Endothelial cell of umbilical vein (primary cell): Measurements from ENCODE around the gene DNAI2. TPM values are rescaled to one million over a fixed set of nuclear protein-coding genes. Genes with fewer than 3 reads are reported as not detected.

ENCODE experiments used
- BruUV-seq: library from RNA; stranded (reverse); fragments of 400-500 nt; replicated peaks from 2 replicates; lab custom pipeline; 2021; lab: Mats Ljungman, UMichigan
- CTCF ChIA-PET: fragments of 300-600, 350-600 bp; sonication (Branson Sonifier 250); formaldehyde crosslinking; loops from one replicate; lab custom pipeline; 2021; ENCODE audit warnings: antibody characterized with exemption, inconsistent platforms; lab: Charles Lee
- POLR2A ChIA-PET: fragments of 300-600, 350-600 bp; sonication (Branson Sonifier 250); formaldehyde crosslinking; loops from one replicate; lab custom pipeline; 2021; ENCODE audit warnings: antibody characterized with exemption, inconsistent platforms; lab: Charles Lee
- DNase-seq: peaks from one replicate; pipeline ENCODE4 v3.0.0-alpha.2; 2011; ENCODE audit warnings: low read depth, low spot score
- FAIRE-seq: peaks from 2 replicates; lab custom pipeline; 2011; peaks lifted over from hg19 to GRCh38; lab: Jason Lieb, UNC
- H2AFZ ChIP-seq: 2 replicates; pipeline ENCODE4 v1.6.0; 2012; ENCODE audit warnings: low read depth, low read length, control low read depth, inconsistent platforms
- H3K27ac ChIP-seq: 2 replicates; pipeline ENCODE4 v1.5.1; 2011; ENCODE audit warnings: low read depth, mild to moderate bottlenecking, control low read depth, low read length, moderate library complexity; ENCODE audit not compliant: insufficient read depth
- H3K27me3 ChIP-seq, 2 experiments: 2 replicates each; pipeline versions ENCODE4 v1.6.0 to v1.6.1; 2011; ENCODE audit warnings: low read length in 2 of 2, mixed read lengths in 1 of 2; ENCODE audit not compliant: control insufficient read depth in 2 of 2, insufficient read depth in 2 of 2
- H3K36me3 ChIP-seq, 2 experiments: 2 replicates in 1 of 2; 3 replicates in 1 of 2; pipeline ENCODE4 v1.5.1; 2011; ENCODE audit warnings: low read length in 2 of 2, mild to moderate bottlenecking in 1 of 2, moderate library complexity in 1 of 2; ENCODE audit not compliant: control insufficient read depth in 2 of 2, insufficient read depth in 2 of 2; ENCODE audit errors: extremely low read depth in 1 of 2
- H3K4me1 ChIP-seq: 3 replicates; pipeline ENCODE4 v1.5.1; 2011; ENCODE audit warnings: mild to moderate bottlenecking, low read length; ENCODE audit not compliant: control insufficient read depth, insufficient read depth; ENCODE audit errors: extremely low read depth
- H3K4me2 ChIP-seq: 2 replicates; pipeline ENCODE4 v1.6.1; 2011; ENCODE audit warnings: low read length, control low read depth, mixed read lengths; ENCODE audit not compliant: insufficient read depth
- H3K4me3 ChIP-seq, 3 experiments: fragments of 200-600 bp in 1 of 3; sonication (generic), shearing (Covaris generic) in 1 of 3; replicated peaks in 1 of 3; 2 replicates each; pipeline ENCODE4 v1.5.1; 2011 to 2016; ENCODE audit warnings: control low read depth in 3 of 3, low read length in 3 of 3, mild to moderate bottlenecking in 2 of 3, inconsistent platforms in 1 of 3, low read depth in 1 of 3, moderate library complexity in 1 of 3; ENCODE audit not compliant: insufficient read depth in 1 of 3
- H3K79me2 ChIP-seq: 2 replicates; pipeline ENCODE4 v1.6.0; 2012; ENCODE audit warnings: low read length, inconsistent platforms; ENCODE audit not compliant: control insufficient read depth, insufficient read depth
- H3K9ac ChIP-seq: replicated peaks from 2 replicates; pipeline ENCODE3; 2011; ENCODE audit warnings: low read length, control low read depth; ENCODE audit not compliant: insufficient read depth; ENCODE audit errors: extremely low read depth
- H3K9me1 ChIP-seq: replicated peaks from 3 replicates; pipeline ENCODE4 v1.6.0; 2011; ENCODE audit warnings: mild to moderate bottlenecking, low read length; ENCODE audit not compliant: control insufficient read depth, insufficient read depth; ENCODE audit errors: extremely low read depth
- H3K9me3 ChIP-seq: replicated peaks from 2 replicates; pipeline ENCODE4 v1.5.1; 2012; ENCODE audit warnings: low read length, inconsistent platforms; ENCODE audit not compliant: control insufficient read depth, insufficient read depth
- H4K20me1 ChIP-seq: replicated peaks from 2 replicates; pipeline ENCODE3; 2011; ENCODE audit warnings: mild to moderate bottlenecking, low read length; ENCODE audit not compliant: control insufficient read depth, insufficient read depth; ENCODE audit errors: extremely low read depth
- CTCF ChIP-seq, 2 donors: IDR thresholded peaks; 1 replicate in 1 of 2; 2 replicates in 1 of 2; pipeline ENCODE4 v1.5.1; 2011; ENCODE audit warnings: low read length in 2 of 2, mild to moderate bottlenecking in 2 of 2, moderate library complexity in 2 of 2, control low read depth in 1 of 2, inconsistent platforms in 1 of 2, low read depth in 1 of 2; ENCODE audit not compliant: insufficient read depth in 1 of 2; ENCODE audit errors: extremely low read depth in 1 of 2
- EZH2 ChIP-seq: IDR thresholded peaks from 2 replicates; pipeline ENCODE4 v1.6.1; 2012; ENCODE audit warnings: borderline replicate concordance, low read depth, mild to moderate bottlenecking, moderate library complexity, low read length, inconsistent platforms; ENCODE audit not compliant: severe bottlenecking
- FOS ChIP-seq: IDR thresholded peaks from 2 replicates; pipeline ENCODE4 v1.6.1; 2011; ENCODE audit warnings: mild to moderate bottlenecking, low read length, moderate library complexity, borderline replicate concordance; ENCODE audit not compliant: insufficient read depth
- GATA2 ChIP-seq: IDR thresholded peaks from 2 replicates; pipeline ENCODE4 v1.7.0; 2011; ENCODE audit warnings: low read depth, mild to moderate bottlenecking, moderate library complexity, mixed read lengths, low read length; ENCODE audit not compliant: insufficient read length, insufficient read depth
- JUN ChIP-seq: IDR thresholded peaks from 2 replicates; pipeline ENCODE4 v1.6.1; 2011; ENCODE audit warnings: borderline replicate concordance, low read depth; ENCODE audit not compliant: insufficient read length, insufficient read depth
- MAX ChIP-seq: IDR thresholded peaks from 2 replicates; pipeline ENCODE4 v1.6.1; 2011; ENCODE audit not compliant: insufficient read depth, insufficient read length
- MYC ChIP-seq: IDR thresholded peaks from one replicate; pipeline ENCODE4 v1.6.1; 2011; ENCODE audit warnings: mild to moderate bottlenecking, low read depth, low read length
- POLR2A ChIP-seq: IDR thresholded peaks from 2 replicates; pipeline ENCODE4 v1.6.1; 2012; ENCODE audit warnings: low read depth, mild to moderate bottlenecking, control low read depth, low read length
- POLR2AphosphoS5 ChIP-seq: IDR thresholded peaks from 2 replicates; pipeline ENCODE4 v1.6.1; 2012; ENCODE audit warnings: low read depth, mild to moderate bottlenecking, control low read depth, low read length, moderate library complexity; ENCODE audit not compliant: insufficient read depth
- dilution Hi-C: fragments of 300-500 bp; cut with MboI; formaldehyde crosslinking; loops from one replicate; pipeline ENCODE4 v1.15.0; 2019; ENCODE audit warnings: low sequenced_read_pairs; ENCODE audit not compliant: extremely low pct_ligation_motif_present
- intact Hi-C: fragments of 100-400 bp; cut with micrococcal nuclease; formaldehyde crosslinking; loops from one replicate; pipeline ENCODE4 v1.10.0; 2022
- polyA plus RNA-seq, 4 experiments: library from polyadenylated mRNA; depleted of rRNA in 3 of 4; stranded (reverse) in 3 of 4; unstranded in 1 of 4; fragments of >200 nt; gene quantifications; 2 replicates each; pipeline versions ENCODE4 v1.2.1 to v1.2.3, GENCODE V29; 2011 to 2012; ENCODE audit warnings: missing spikeins in 1 of 4
- total RNA-seq: library from RNA; stranded (reverse); gene quantifications from 2 replicates; pipeline ENCODE4 v1.2.3, GENCODE V29; 2021

Gene DNAI2
- total and polyA plus RNA-seq, 2 donors (not counting 3 experiments of a cell fraction or from before 2014, with no cell fraction given), result not detected

GRCh38 chr17:74298778-74299177 is 24.7 kb downstream of the DNAI2 start:
- no peaks in the 10 kb centered on the region for H3K79me2 ChIP-seq
- DNase-seq (no peak), FAIRE-seq (no peak)
- H3K4me1 ChIP-seq, result no peaks in the 10 kb centered on the region
- ChIA-PET POLR2A (no interaction called here), CTCF (interaction anchor here (0.6 to 2.0 kb wide), 3 partner anchors 16 to 96 kb away, joined by 3 to 6 read pairs (median 4); no protein-coding TSS in a partner anchor)
- intact Hi-C loops, result loop anchor here (5.0 kb wide), 1 partner anchor 86 kb away; the partner anchor contains the start of gene TTYH2
- dilution Hi-C loops, result no loop called here
- H3K4me2 ChIP-seq, result no peak overlapping the region
- no peaks in the 10 kb centered on the region for H3K9me1 ChIP-seq
- no peak overlapping the region for H3K4me3 ChIP-seq
- no peak overlapping the region for H2AFZ ChIP-seq
- no peaks in the 10 kb centered on the region for H4K20me1 ChIP-seq
- BruUV-seq, result no TSS peak
- no peaks in the 10 kb centered on the region for H3K9me3 ChIP-seq
- peaks cover 0 to 2% of the 10 kb centered on the region in 2 experiments for H3K27me3 ChIP-seq
- H3K27ac ChIP-seq, result no peak overlapping the region
- no peak for TF ChIP-seq JUN
- H3K36me3 ChIP-seq, result no peaks in the 10 kb centered on the region
- H3K9ac ChIP-seq, result no peak overlapping the region

GRCh38 chr17:74299226-74300009 is 25.4 kb downstream of the DNAI2 start:
- no peak overlapping the region for H3K4me2 ChIP-seq
- H2AFZ ChIP-seq, result no peak overlapping the region
- FAIRE-seq, result no peak
- no peak overlapping the region for H3K27ac ChIP-seq
- dilution Hi-C loops (no loop called here), intact Hi-C loops (loop anchor here (5.0 kb wide), 1 partner anchor 87 kb away; the partner anchor contains the start of gene TTYH2)
- H3K4me1 ChIP-seq, result no peaks in the 10 kb centered on the region
- no peak for DNase-seq
- H3K9me3 ChIP-seq, result no peaks in the 10 kb centered on the region
- no peaks in the 10 kb centered on the region for H4K20me1 ChIP-seq
- TF ChIP-seq MAX (no peak), POLR2A (no peak), POLR2AphosphoS5 (no peak), EZH2 (no peak), FOS (no peak), JUN (no peak), GATA2 (no peak), MYC (no peak), CTCF (IDR thresholded peaks at IDR 0.05; ENCODE audit: extremely low read depth in 1 of 2, insufficient read depth in 1 of 2, low read depth in 1 of 2, low read length in 2 of 2) (no peak)
- BruUV-seq, result no TSS peak
- peaks cover 0 to 2% of the 10 kb centered on the region in 2 experiments for H3K27me3 ChIP-seq
- H3K9me1 ChIP-seq, result no peaks in the 10 kb centered on the region
- CTCF ChIA-PET, result interaction anchor here (1.6 to 2.0 kb wide), 3 partner anchors 17 to 63 kb away, joined by 4 to 29 read pairs (median 6); partner anchors contain the start of gene BTBD17
- H3K9ac ChIP-seq, result no peak overlapping the region
- POLR2A ChIA-PET, result no interaction called here
- no peaks in the 10 kb centered on the region for H3K79me2 ChIP-seq
- no peaks in the 10 kb centered on the region for H3K36me3 ChIP-seq
- H3K4me3 ChIP-seq, result no peak overlapping the region
